ENCODE measurements around the gene LNPEP.

- TF ChIP-seq RFX5 (IDR thresholded peaks at IDR 0.05; ENCODE audit: low read depth, low read length) (no peak), CTCF (conservative IDR thresholded peaks at IDR 0.05; ENCODE audit: low read depth, low read length) (no peak), ELK1 (IDR thresholded peaks at IDR 0.05; ENCODE audit: borderline replicate concordance, low read depth, low read length) (no peak), CEBPB (IDR thresholded peaks at IDR 0.05; ENCODE audit: low read depth, low read length) (no peak), POLR2A (IDR thresholded peaks at IDR 0.05; ENCODE audit: low read depth, low read length) (no peak), MAFK (IDR thresholded peaks at IDR 0.05; ENCODE audit: low read depth, low read length) (no peak), FOS (IDR thresholded peaks at IDR 0.05; ENCODE audit: low read depth, low read length) (no peak)
These were observed 126.2 kb downstream of the LNPEP start for GRCh38 chr5:97062046-97062445.
